Measurements from ENCODE around the gene DPH7. TPM values are rescaled to one million over a fixed set of nuclear protein-coding genes. Genes with fewer than 3 reads are reported as not detected.
"Not testable (repeated sequence)": the region's sequence is repeated elsewhere in the genome, so short reads cannot be mapped to it uniquely, and the experiment has no call there.

Gene DPH7
- total RNA-seq, 1 experiment from 2014 or later, result 58.4 TPM

- BruUV-seq (replicated peaks); H3K27me3 Mint-ChIP-seq (ENCODE audit: insufficient read depth, unreplicated experiment); H3K4me3 Mint-ChIP-seq (ENCODE audit: unreplicated experiment); H3K27me3 ChIP-seq (replicated peaks; ENCODE audit: control insufficient read depth, insufficient read depth, low read length); H3K9me3 Mint-ChIP-seq (ENCODE audit: unreplicated experiment); H3K9me3 ChIP-seq; intact Hi-C loops (cut with micrococcal nuclease; ENCODE audit: unreplicated experiment); H3K4me3 ChIP-seq (ENCODE audit: low read depth, low read length); H3K36me3 ChIP-seq (ENCODE audit: control insufficient read depth, insufficient read depth, low read length); H3K36me3 Mint-ChIP-seq (ENCODE audit: insufficient read depth, unreplicated experiment); DNase-seq; H3K4me1 Mint-ChIP-seq (ENCODE audit: low read depth, unreplicated experiment): not testable (repeated sequence)
- peaks cover 11% of the 10 kb centered on the region for H3K4me1 ChIP-seq
- POLR2A ChIA-PET, result interaction anchor here (0.5 kb wide), 1 partner anchor 207 kb away, joined by 4 read pairs; no protein-coding TSS in a partner anchor
- CTCF ChIA-PET, result interaction anchor here (1.0 kb wide), 1 partner anchor 22 kb away, joined by 3 read pairs; no protein-coding TSS in a partner anchor
- peak overlapping the region; percentile 14 for H3K27ac Mint-ChIP-seq (ENCODE audit: unreplicated experiment)
Observed at GRCh38 chr9:137513136-137513535, 65.6 kb downstream of the DPH7 start.

DNA sequence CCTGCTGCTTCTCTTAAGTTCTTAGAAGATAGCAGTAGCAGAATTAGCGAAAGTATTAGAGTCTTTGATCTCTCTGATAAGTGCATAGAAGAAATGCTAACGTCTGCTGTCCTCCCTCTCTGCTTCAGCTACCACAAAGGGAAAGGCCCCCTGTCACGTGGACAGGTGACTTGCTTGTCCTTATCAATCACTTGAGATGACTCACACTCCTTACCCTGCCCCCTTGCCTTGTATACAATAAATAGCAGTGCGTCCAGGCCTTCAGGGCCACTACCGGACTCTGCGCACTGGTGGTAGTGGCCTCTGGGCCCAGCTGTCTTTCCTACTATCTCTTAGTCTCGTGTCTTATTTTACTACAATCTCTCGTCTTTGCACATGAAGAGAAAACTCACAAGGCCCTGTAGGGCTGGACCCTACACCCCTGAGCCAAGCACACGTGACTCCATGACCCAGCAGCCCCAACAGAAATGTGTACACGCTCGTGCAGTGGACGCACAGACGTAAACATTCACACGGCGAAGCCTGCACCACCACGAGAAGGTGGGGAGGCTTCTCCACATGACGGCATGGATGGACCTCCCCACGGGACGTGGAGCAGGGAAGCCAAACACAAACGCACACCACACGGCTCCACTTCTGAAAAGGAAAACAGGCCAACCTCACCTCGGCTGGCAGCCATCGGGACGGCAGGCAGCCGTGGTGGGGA is 66.8 kb downstream of the DPH7 start:
- no peak overlapping the region for H3K27ac Mint-ChIP-seq (ENCODE audit: unreplicated experiment)

GRCh38 chr9:137511126-137511525 is 67.6 kb downstream of the DPH7 start:
- H3K9me3 ChIP-seq; H3K27me3 ChIP-seq (replicated peaks; ENCODE audit: control insufficient read depth, insufficient read depth, low read length); DNase-seq; H3K36me3 Mint-ChIP-seq (ENCODE audit: insufficient read depth, unreplicated experiment); BruUV-seq (replicated peaks); POLR2A ChIA-PET; H3K9me3 Mint-ChIP-seq (ENCODE audit: unreplicated experiment); H3K27ac Mint-ChIP-seq (ENCODE audit: unreplicated experiment); H3K36me3 ChIP-seq (ENCODE audit: control insufficient read depth, insufficient read depth, low read length); H3K4me3 ChIP-seq (ENCODE audit: low read depth, low read length); H3K4me1 Mint-ChIP-seq (ENCODE audit: low read depth, unreplicated experiment); intact Hi-C loops (cut with micrococcal nuclease; ENCODE audit: unreplicated experiment); H3K4me3 Mint-ChIP-seq (ENCODE audit: unreplicated experiment); H3K27me3 Mint-ChIP-seq (ENCODE audit: insufficient read depth, unreplicated experiment): not testable (repeated sequence)
- CTCF ChIA-PET, result interaction anchor here (0.6 to 0.8 kb wide), 2 partner anchors 65 to 87 kb away, joined by 3 read pairs; no protein-coding TSS in a partner anchor
- H3K4me1 ChIP-seq, result peaks cover 11% of the 10 kb centered on the region

More for the DNA sequence above, 66.8 kb downstream of the DPH7 start:
- peak; percentile 69 to 87 for DNase-seq
- ChIA-PET POLR2A (no interaction called here), CTCF (no interaction called here)
- H3K4me3 Mint-ChIP-seq (ENCODE audit: unreplicated experiment), result no peak overlapping the region
- peaks cover 8% of the 10 kb centered on the region for H3K4me1 Mint-ChIP-seq (ENCODE audit: low read depth, unreplicated experiment)
- Histone ChIP-seq H3K9me3 (no peaks in the 10 kb centered on the region), H3K4me1 (peaks cover 11% of the 10 kb centered on the region), H3K27me3 (replicated peaks; ENCODE audit: control insufficient read depth, insufficient read depth, low read length) (no peaks in the 10 kb centered on the region), H3K4me3 (ENCODE audit: low read depth, low read length) (no peak overlapping the region), H3K36me3 (ENCODE audit: control insufficient read depth, insufficient read depth, low read length) (no peaks in the 10 kb centered on the region)
- no peak for TF ChIP-seq CTCF (IDR thresholded peaks at IDR 0.05; ENCODE audit: insufficient read depth in 1 of 2, low read depth in 1 of 2, low read length in 1 of 2, severe bottlenecking in 1 of 2, unreplicated experiment in 1 of 2)
- no peaks in the 10 kb centered on the region for H3K27me3 Mint-ChIP-seq (ENCODE audit: insufficient read depth, unreplicated experiment)
- TSS peak; percentile 87 for BruUV-seq (replicated peaks)
- H3K36me3 Mint-ChIP-seq (ENCODE audit: insufficient read depth, unreplicated experiment), result no peaks in the 10 kb centered on the region
- no peaks in the 10 kb centered on the region for H3K9me3 Mint-ChIP-seq (ENCODE audit: unreplicated experiment)
- intact Hi-C loops (cut with micrococcal nuclease; ENCODE audit: unreplicated experiment), result no loop called here

GRCh38 chr9:137509198-137509597 is 69.5 kb downstream of the DPH7 start:
- intact Hi-C loops (cut with micrococcal nuclease; ENCODE audit: unreplicated experiment), result no loop called here
- ChIA-PET POLR2A (no interaction called here), CTCF (interaction anchor here (0.8 kb wide), 1 partner anchor 81 kb away, joined by 3 read pairs; the partner anchor contains the start of gene ZMYND19)
- no peak overlapping the region for H3K27ac Mint-ChIP-seq (ENCODE audit: unreplicated experiment)
- Histone ChIP-seq H3K27me3 (replicated peaks; ENCODE audit: control insufficient read depth, insufficient read depth, low read length) (no peaks in the 10 kb centered on the region), H3K4me1 (peaks cover 11% of the 10 kb centered on the region), H3K36me3 (ENCODE audit: control insufficient read depth, insufficient read depth, low read length) (no peaks in the 10 kb centered on the region), H3K9me3 (no peaks in the 10 kb centered on the region), H3K4me3 (ENCODE audit: low read depth, low read length) (no peak overlapping the region)
- H3K36me3 Mint-ChIP-seq (ENCODE audit: insufficient read depth, unreplicated experiment), result no peaks in the 10 kb centered on the region
- no peak for DNase-seq
- H3K4me1 Mint-ChIP-seq (ENCODE audit: low read depth, unreplicated experiment), result peaks cover 8% of the 10 kb centered on the region
- TF ChIP-seq CTCF (IDR thresholded peaks at IDR 0.05; ENCODE audit: insufficient read depth in 1 of 2, low read depth in 1 of 2, low read length in 1 of 2, severe bottlenecking in 1 of 2, unreplicated experiment in 1 of 2), result no peak
- BruUV-seq (replicated peaks), result no TSS peak
- peaks cover 2% of the 10 kb centered on the region for H3K9me3 Mint-ChIP-seq (ENCODE audit: unreplicated experiment)
- no peak overlapping the region for H3K4me3 Mint-ChIP-seq (ENCODE audit: unreplicated experiment)
- H3K27me3 Mint-ChIP-seq (ENCODE audit: insufficient read depth, unreplicated experiment), result no peaks in the 10 kb centered on the region
